GM18907 (cell line): ENCODE data around the gene ACSL3.
A peak's percentile ranks its signal among the peaks of the same experiment; 100 is the strongest.
"Not testable (repeated sequence)": the region's sequence is repeated elsewhere in the genome, so short reads cannot be mapped to it uniquely, and the experiment has no call there.

Experiments used
- ATAC-seq: cut with Tn5 transposase; IDR thresholded peaks from one replicate; pipeline ENCODE4 v1.9.1; 2021; ENCODE audit warnings: mild to moderate bottlenecking, moderate library complexity; ENCODE audit not compliant: unreplicated experiment

Gene ACSL3

GRCh38 chr2:222968550-222969155 is 107.8 kb downstream of the ACSL3 start:
- ATAC-seq, result no peak

GRCh38 chr2:222969491-222969890 is 108.7 kb downstream of the ACSL3 start:
- no peak for ATAC-seq

GRCh38 chr2:222972420-222972819 is 111.6 kb downstream of the ACSL3 start:
- no peak for ATAC-seq

GRCh38 chr2:222973237-222973636 is 112.4 kb downstream of the ACSL3 start:
- ATAC-seq, result no peak

- no peak for ATAC-seq
These were observed 112.9 kb downstream of the ACSL3 start for GRCh38 chr2:222973733-222974132.

- no peak for ATAC-seq
These were observed 115.8 kb downstream of the ACSL3 start for GRCh38 chr2:222976521-222977061.

- no peak for ATAC-seq
These were observed 116.3 kb downstream of the ACSL3 start for GRCh38 chr2:222977121-222977520.

GRCh38 chr2:222978850-222979249 is 118.0 kb downstream of the ACSL3 start:
- ATAC-seq, result no peak

- no peak for ATAC-seq
These were observed 118.6 kb downstream of the ACSL3 start for GRCh38 chr2:222979484-222979883.

GRCh38 chr2:222982010-222982908 is 121.4 kb downstream of the ACSL3 start:
- peak; percentile 62 for ATAC-seq

GRCh38 chr2:222982909-222983265 is 122.1 kb downstream of the ACSL3 start:
- ATAC-seq, result no peak

GRCh38 chr2:222984908-222985307 is 124.1 kb downstream of the ACSL3 start:
- ATAC-seq, result no peak

GRCh38 chr2:222989431-222989830 is 128.6 kb downstream of the ACSL3 start:
- ATAC-seq, result no peak

- ATAC-seq, result not testable (repeated sequence)
These were observed 129.4 kb downstream of the ACSL3 start for GRCh38 chr2:222990206-222990605.

- ATAC-seq, result no peak
These were observed 131.3 kb downstream of the ACSL3 start for GRCh38 chr2:222992137-222992536.
